ENCODE results near the gene TMEM101.
"Not testable (repeated sequence)": the region's sequence is repeated elsewhere in the genome, so short reads cannot be mapped to it uniquely, and the experiment has no call there.

TMEM101 gene

GRCh38 chr17:43999024-43999423 lies 15.7 kb downstream of the TMEM101 start:
- DNase-seq: no peak

- DNase-seq: no peak
Measured at GRCh38 chr17:43998552-43998951, 16.2 kb downstream of the TMEM101 start.

GRCh38 chr17:43997180-43997579 lies 17.6 kb downstream of the TMEM101 start:
- DNase-seq: not testable (repeated sequence)

- no peak for DNase-seq
Measured at GRCh38 chr17:43995150-43995471, 19.7 kb downstream of the TMEM101 start.

- DNase-seq: peak; percentile 19 to 64
Measured at GRCh38 chr17:43994272-43995149, 20.3 kb downstream of the TMEM101 start.

GRCh38 chr17:43992641-43993040 lies 22.1 kb downstream of the TMEM101 start:
- DNase-seq: no peak

- DNase-seq: no peak
Measured at GRCh38 chr17:43988301-43988700, 26.5 kb downstream of the TMEM101 start.

- DNase-seq: no peak
Measured at GRCh38 chr17:43987131-43988021, 27.4 kb downstream of the TMEM101 start.

- no peak for DNase-seq
Measured at GRCh38 chr17:43986225-43986981, 28.4 kb downstream of the TMEM101 start.

GRCh38 chr17:43984521-43984920 lies 30.2 kb downstream of the TMEM101 start:
- DNase-seq: no peak

- DNase-seq: no peak
Measured at GRCh38 chr17:43983515-43984411, 31.0 kb downstream of the TMEM101 start.

GRCh38 chr17:43983196-43983514 lies 31.6 kb downstream of the TMEM101 start:
- no peak for DNase-seq

- DNase-seq: no peak
Measured at GRCh38 chr17:43982171-43982570, 32.6 kb downstream of the TMEM101 start.

- no peak for DNase-seq
Measured at GRCh38 chr17:43979671-43980070, 35.1 kb downstream of the TMEM101 start.

GRCh38 chr17:43979011-43979410 lies 35.8 kb downstream of the TMEM101 start:
- no peak for DNase-seq

GRCh38 chr17:43978078-43978477 lies 36.7 kb downstream of the TMEM101 start:
- no peak for DNase-seq

- no peak for DNase-seq
Measured at GRCh38 chr17:43976963-43977837, 37.6 kb downstream of the TMEM101 start.

GRCh38 chr17:43975898-43976297 lies 38.9 kb downstream of the TMEM101 start:
- no peak for DNase-seq

- no peak for DNase-seq
Measured at GRCh38 chr17:43974382-43975266, 40.1 kb downstream of the TMEM101 start.

Measured in NCI-H1930 (cell line).